ENCODE results near the gene CHMP4A.

Gene CHMP4A

GRCh38 chr14:24212924-24213865 is at the start of gene CHMP4A:
TSS of gene CHMP4A (minus strand) at chr14:24213488. CDS start at chr14:24213439, 49 bp downstream.
- DNase-seq: peak; percentile 97

- no peak for DNase-seq
Measured at GRCh38 chr14:24261969-24262327, 48.7 kb upstream of the CHMP4A start.

- DNase-seq: no peak
Measured at GRCh38 chr14:24261256-24261968, 48.1 kb upstream of the CHMP4A start.

- DNase-seq: no peak
Measured at GRCh38 chr14:24260780-24261157, 47.5 kb upstream of the CHMP4A start.

- DNase-seq: no peak
Measured at GRCh38 chr14:24260026-24260779, 46.9 kb upstream of the CHMP4A start.

- no peak for DNase-seq
Measured at GRCh38 chr14:24259282-24260025, 46.2 kb upstream of the CHMP4A start.

GRCh38 chr14:24258548-24259265 is 45.4 kb upstream of the CHMP4A start:
- DNase-seq: no peak

GRCh38 chr14:24258119-24258518 is 44.8 kb upstream of the CHMP4A start:
- DNase-seq: no peak

- DNase-seq: no peak
Measured at GRCh38 chr14:24256960-24257359, 43.7 kb upstream of the CHMP4A start.

GRCh38 chr14:24255931-24256711 is 42.8 kb upstream of the CHMP4A start:
- DNase-seq: no peak

GRCh38 chr14:24255438-24255837 is 42.1 kb upstream of the CHMP4A start:
- DNase-seq: no peak

GRCh38 chr14:24254630-24255392 is 41.5 kb upstream of the CHMP4A start:
- no peak for DNase-seq

- no peak for DNase-seq
Measured at GRCh38 chr14:24253936-24254335, 40.6 kb upstream of the CHMP4A start.

GRCh38 chr14:24252289-24253124 is 39.2 kb upstream of the CHMP4A start:
- no peak for DNase-seq

- DNase-seq: no peak
Measured at GRCh38 chr14:24251880-24252288, 38.6 kb upstream of the CHMP4A start.

GRCh38 chr14:24250354-24250753 is 37.1 kb upstream of the CHMP4A start:
- no peak for DNase-seq

- DNase-seq: no peak
Measured at GRCh38 chr14:24249230-24250021, 36.1 kb upstream of the CHMP4A start.

GRCh38 chr14:24247422-24247821 is 34.1 kb upstream of the CHMP4A start:
- no peak for DNase-seq

Measured in KG1 (cell line).